HG03457 (cell line): Measurements from ENCODE around the gene ANTXR2.

Source experiments
- ATAC-seq: cut with Tn5 transposase; IDR thresholded peaks from one replicate; pipeline ENCODE4 v1.9.1; 2021; ENCODE audit warnings: moderate number of reproducible peaks; ENCODE audit not compliant: unreplicated experiment

ANTXR2 gene

GRCh38 chr4:80070880-80071603 is 2.0 kb downstream of the ANTXR2 start:
- ATAC-seq, result no peak

GRCh38 chr4:80069837-80070731 is 2.9 kb downstream of the ANTXR2 start:
- ATAC-seq, result no peak

GRCh38 chr4:80069108-80069836 is 3.8 kb downstream of the ANTXR2 start:
- no peak for ATAC-seq

- ATAC-seq, result no peak
These were observed 7.4 kb downstream of the ANTXR2 start for GRCh38 chr4:80065601-80066000.

- no peak for ATAC-seq
These were observed 10.5 kb downstream of the ANTXR2 start for GRCh38 chr4:80062527-80062926.

- ATAC-seq, result no peak
These were observed 12.2 kb downstream of the ANTXR2 start for GRCh38 chr4:80060804-80061203.

GRCh38 chr4:80058740-80059139 is 14.3 kb downstream of the ANTXR2 start:
- ATAC-seq, result peak; percentile 98

- no peak for ATAC-seq
These were observed 18.7 kb downstream of the ANTXR2 start for GRCh38 chr4:80054375-80054774.

GRCh38 chr4:80053140-80053910 is 19.7 kb downstream of the ANTXR2 start:
- ATAC-seq, result no peak

GRCh38 chr4:80049813-80050534 is 23.1 kb downstream of the ANTXR2 start:
- no peak for ATAC-seq

GRCh38 chr4:80049402-80049801 is 23.6 kb downstream of the ANTXR2 start:
- ATAC-seq, result no peak

GRCh38 chr4:80045786-80046185 is 27.2 kb downstream of the ANTXR2 start:
- ATAC-seq, result no peak

- ATAC-seq, result no peak
These were observed 29.5 kb downstream of the ANTXR2 start for GRCh38 chr4:80043541-80043940.

GRCh38 chr4:80042821-80043220 is 30.2 kb downstream of the ANTXR2 start:
- no peak for ATAC-seq

GRCh38 chr4:80037864-80038263 is 35.2 kb downstream of the ANTXR2 start:
- no peak for ATAC-seq

- ATAC-seq, result no peak
These were observed 35.9 kb downstream of the ANTXR2 start for GRCh38 chr4:80036949-80037685.

- ATAC-seq, result no peak
These were observed 36.7 kb downstream of the ANTXR2 start for GRCh38 chr4:80036306-80036705.

- ATAC-seq, result no peak
These were observed 37.7 kb downstream of the ANTXR2 start for GRCh38 chr4:80035336-80035735.

- no peak for ATAC-seq
These were observed 39.4 kb downstream of the ANTXR2 start for GRCh38 chr4:80033581-80033980.
